Progenitor cell of endocrine pancreas (in vitro differentiated cells): ENCODE measurements around the gene PSMD13. TPM values are rescaled to one million over a fixed set of nuclear protein-coding genes. Genes with fewer than 3 reads are reported as not detected.
A peak's percentile ranks its signal among the peaks of the same experiment; 100 is the strongest.
"Not testable (repeated sequence)": the region's sequence is repeated elsewhere in the genome, so short reads cannot be mapped to it uniquely, and the experiment has no call there.

Experiments
- DNase-seq: peaks from one replicate; pipeline ENCODE4 v3.0.0; 2021; ENCODE audit warnings: low spot score; ENCODE audit not compliant: unreplicated experiment
- H3K27ac Mint-ChIP-seq: 2 replicates; pipeline ENCODE4 v1.8.0; 2021; ENCODE audit warnings: mild to moderate bottlenecking, moderate library complexity, mixed read lengths
- H3K27me3 Mint-ChIP-seq: 2 replicates; pipeline ENCODE4 v1.8.0; 2021; ENCODE audit warnings: mixed read lengths
- H3K36me3 Mint-ChIP-seq: 2 replicates; pipeline ENCODE4 v1.8.0; 2022; ENCODE audit warnings: mixed read lengths; ENCODE audit not compliant: insufficient read depth
- H3K4me1 Mint-ChIP-seq: 2 replicates; pipeline ENCODE4 v1.8.0; 2021; ENCODE audit warnings: low read depth, mixed read lengths
- H3K4me3 Mint-ChIP-seq: 2 replicates; pipeline ENCODE4 v1.8.0; 2021; ENCODE audit warnings: low read depth, mild to moderate bottlenecking, moderate library complexity, mixed read lengths
- H3K9me3 Mint-ChIP-seq: 2 replicates; pipeline ENCODE4 v1.8.0; 2021; ENCODE audit warnings: low read depth, mixed read lengths
- CTCF ChIP-seq: fragments of 200-600 bp; sonication (generic); IDR thresholded peaks from one replicate; pipeline ENCODE4 v1.5.0; 2021; ENCODE audit warnings: antibody characterized with exemption, mild to moderate bottlenecking; ENCODE audit not compliant: unreplicated experiment
- long read RNA-seq: library from polyadenylated mRNA; unstranded; transcript quantifications from one replicate; pipeline ENCODE4 v2.0.0, GENCODE V29; 2020
- total RNA-seq: library from RNA; stranded (reverse); gene quantifications from 2 replicates; pipeline ENCODE4 v1.2.1, GENCODE V29; 2021

The PSMD13 gene
- total RNA-seq = 100 and 103 TPM in 2 replicates
- long read RNA-seq, transcript PSMD13-212 (13 exons, 1,991 nt) = major isoform, 472 of 515 reads
- long read RNA-seq, transcript PSMD13-202 (12 exons, 1,489 nt) = minor isoform, 18 of 515 reads
- long read RNA-seq, partial matches to known transcripts = 6 of 515 reads
- long read RNA-seq, other reads (novel, unspliced or antisense) = 15 of 515 reads

DNA sequence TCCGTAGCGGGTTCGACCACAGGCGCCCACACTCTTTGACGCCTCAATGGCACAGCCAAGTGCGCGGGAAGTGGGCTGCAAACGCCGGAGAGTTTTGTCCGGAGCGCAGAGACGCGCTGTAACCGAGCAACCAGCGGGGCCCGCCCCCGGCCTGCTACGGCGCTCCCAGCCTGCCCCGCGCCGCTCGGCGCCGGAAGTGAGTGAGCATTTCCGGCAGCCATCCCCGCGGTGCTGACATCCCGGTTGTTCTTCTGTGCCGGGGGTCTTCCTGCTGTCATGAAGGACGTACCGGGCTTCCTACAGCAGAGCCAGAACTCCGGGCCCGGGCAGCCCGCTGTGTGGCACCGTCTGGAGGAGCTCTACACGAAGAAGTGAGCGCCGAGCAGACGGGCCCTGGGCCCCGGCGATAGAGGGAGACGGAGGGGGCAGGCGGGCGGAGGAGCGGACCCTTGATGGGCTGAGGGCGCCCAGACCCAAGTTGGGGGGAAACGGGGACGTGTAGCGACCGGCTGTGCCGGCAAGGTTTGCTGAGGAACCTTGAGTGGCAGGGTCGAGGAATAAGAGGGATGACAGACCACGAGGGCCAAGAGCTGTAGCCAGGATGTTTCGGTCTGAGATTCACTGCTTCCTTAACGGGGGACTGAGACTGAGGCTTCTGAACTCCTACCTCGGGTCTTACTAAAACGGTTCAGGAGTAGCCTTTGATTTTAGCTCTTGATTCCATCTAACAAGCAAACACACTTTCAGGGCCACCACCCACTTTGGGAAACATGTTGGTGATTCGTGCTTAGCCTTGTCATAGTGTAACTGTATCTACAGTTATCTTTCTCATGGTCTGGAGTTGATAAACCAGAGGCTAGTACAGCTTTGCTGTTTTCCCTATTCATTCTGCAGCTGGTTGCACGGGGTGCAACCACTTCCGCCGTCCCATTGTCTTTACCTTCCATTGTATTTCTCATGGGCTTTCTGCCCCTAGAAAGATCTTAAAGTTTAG is at the start of gene PSMD13:
Gene PSMD13, plus strand, starts transcription at position 203 of the 994 bp plus-strand sequence. Its CDS starts 74 bp downstream, at position 277.
- Mint-ChIP-seq H3K36me3 (peaks cover 8% of the 10 kb centered on the region), H3K4me3 (peak within 1 kb of the TSS; percentile 95), H3K4me1 (peaks cover 11% of the 10 kb centered on the region), H3K27me3 (no peaks in the 10 kb centered on the region), H3K27ac (peak within 1 kb of the TSS; percentile 99), H3K9me3 (no peaks in the 10 kb centered on the region)
- DNase-seq = peak; percentile 68
- no peak for TF ChIP-seq CTCF

DNA sequence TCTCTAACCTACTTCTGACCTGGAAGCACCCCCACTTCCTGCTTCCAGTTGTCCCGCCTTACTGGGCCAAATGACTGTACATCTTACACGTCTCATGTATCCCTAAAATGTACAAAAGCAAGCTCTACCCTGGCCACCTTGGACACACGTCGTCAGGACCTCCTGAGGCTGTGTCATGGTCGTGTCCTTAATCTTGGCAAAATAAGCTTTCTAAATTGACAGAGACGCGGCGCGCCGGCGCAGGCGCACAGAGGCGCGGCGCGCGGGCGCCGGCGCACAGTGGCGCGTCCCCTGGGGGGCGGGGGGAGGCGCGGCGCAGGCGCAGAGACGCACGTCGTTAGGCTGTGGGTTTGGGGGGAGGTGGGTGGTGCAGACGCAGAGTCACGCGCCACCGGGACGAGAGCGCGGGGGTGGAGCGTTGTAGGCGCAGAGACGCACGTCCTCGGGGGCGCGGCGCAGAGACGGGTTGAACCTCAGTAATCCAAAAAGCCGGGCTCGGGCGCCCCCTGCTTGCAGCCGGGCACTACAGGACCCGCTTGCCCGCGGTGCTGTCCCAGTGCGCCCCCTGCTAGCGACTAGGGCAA is 47.5 kb upstream of the PSMD13 start:
- not testable (repeated sequence) for H3K27me3 Mint-ChIP-seq, H3K4me3 Mint-ChIP-seq, H3K36me3 Mint-ChIP-seq, H3K9me3 Mint-ChIP-seq, H3K27ac Mint-ChIP-seq, DNase-seq, H3K4me1 Mint-ChIP-seq

DNA sequence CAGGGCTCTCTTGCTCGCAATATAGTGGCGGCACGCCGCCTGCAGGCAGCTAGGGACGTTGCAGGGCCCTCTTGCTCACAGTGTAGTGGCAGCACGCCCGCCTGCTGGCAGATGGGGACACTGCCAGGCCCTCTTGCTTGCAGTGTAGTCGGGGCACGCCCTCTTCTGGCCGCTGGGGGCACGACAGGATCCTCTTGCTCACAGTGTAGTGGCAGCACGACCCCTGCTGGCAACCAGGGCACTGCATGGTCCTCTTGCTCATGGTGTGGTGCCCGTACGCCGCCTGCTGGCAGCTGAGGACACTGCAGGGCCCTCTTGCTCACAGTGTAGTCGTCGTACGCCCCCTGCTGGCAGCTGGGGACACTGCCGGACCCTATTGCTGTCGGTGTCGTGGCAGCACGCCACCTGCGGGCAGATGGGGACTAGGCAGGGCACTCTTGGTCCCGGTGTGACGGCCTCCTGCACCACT is 46.9 kb upstream of the PSMD13 start:
- not testable (repeated sequence) for H3K36me3 Mint-ChIP-seq, H3K9me3 Mint-ChIP-seq, H3K4me3 Mint-ChIP-seq, H3K27ac Mint-ChIP-seq, H3K4me1 Mint-ChIP-seq, H3K27me3 Mint-ChIP-seq, DNase-seq
- TF ChIP-seq CTCF = peak; percentile 10

- not testable (repeated sequence) for DNase-seq, H3K27ac Mint-ChIP-seq, H3K4me3 Mint-ChIP-seq, H3K9me3 Mint-ChIP-seq, H3K36me3 Mint-ChIP-seq, H3K4me1 Mint-ChIP-seq, H3K27me3 Mint-ChIP-seq
These were observed 46.2 kb upstream of the PSMD13 start for GRCh38 chr11:190546-190945.

DNA sequence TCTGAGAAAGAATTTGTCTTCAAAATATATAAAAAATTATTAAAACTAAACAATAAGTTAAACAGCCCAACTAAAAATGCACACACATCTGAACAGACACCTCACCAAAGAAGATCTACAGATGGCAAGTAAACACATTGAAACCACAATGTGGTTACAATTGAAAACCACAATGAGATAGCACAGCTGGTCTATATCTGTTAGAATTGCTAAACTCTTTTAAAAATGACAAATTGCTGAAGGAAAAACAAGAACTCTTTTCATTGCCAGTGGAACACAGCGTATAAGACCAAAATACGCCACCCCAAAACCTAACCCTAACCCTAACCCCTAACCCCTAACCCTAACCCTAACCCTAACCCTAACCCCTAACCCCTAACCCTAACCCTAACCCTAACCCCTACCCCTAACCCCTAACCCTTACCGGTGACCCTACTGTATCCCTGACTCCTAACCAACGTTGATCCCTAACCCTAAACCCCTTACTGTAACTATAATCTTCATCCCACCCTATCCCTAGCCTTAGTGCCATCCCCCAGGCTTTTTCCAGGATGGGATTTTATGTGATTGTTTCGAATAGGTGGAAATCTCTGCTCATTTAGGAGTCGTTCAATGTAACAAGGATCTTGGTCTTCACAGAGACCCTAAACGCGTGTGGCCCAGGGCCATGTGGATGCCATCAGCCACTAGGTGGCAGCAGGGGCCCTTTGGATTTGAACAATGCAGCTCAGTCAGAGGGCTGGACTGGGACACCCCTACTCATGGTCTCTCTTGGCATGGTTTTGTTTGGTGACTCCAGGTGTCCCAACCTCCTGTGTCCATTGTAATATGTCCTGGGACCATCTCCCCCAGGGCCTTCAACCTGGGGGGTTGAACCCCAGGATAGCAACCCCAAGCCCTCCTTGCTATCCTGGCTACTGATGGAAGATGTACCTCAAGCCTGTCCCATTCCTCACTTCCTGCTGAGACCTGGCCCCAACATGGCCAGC is 45.0 kb upstream of the PSMD13 start:
- not testable (repeated sequence) for H3K4me1 Mint-ChIP-seq, H3K4me3 Mint-ChIP-seq, H3K27ac Mint-ChIP-seq, H3K27me3 Mint-ChIP-seq, H3K36me3 Mint-ChIP-seq, DNase-seq, H3K9me3 Mint-ChIP-seq
- peak; percentile 34 for TF ChIP-seq CTCF

- not testable (repeated sequence) for DNase-seq, H3K4me1 Mint-ChIP-seq, H3K36me3 Mint-ChIP-seq, H3K4me3 Mint-ChIP-seq, H3K27me3 Mint-ChIP-seq, H3K27ac Mint-ChIP-seq, H3K9me3 Mint-ChIP-seq
These were observed 44.1 kb upstream of the PSMD13 start, which contains the start of gene SCGB1C1 for GRCh38 chr11:192674-193128. Gene SCGB1C1, plus strand, starts transcription at chr11:193078. Its CDS starts 22 bp downstream, at chr11:193100.

DNA sequence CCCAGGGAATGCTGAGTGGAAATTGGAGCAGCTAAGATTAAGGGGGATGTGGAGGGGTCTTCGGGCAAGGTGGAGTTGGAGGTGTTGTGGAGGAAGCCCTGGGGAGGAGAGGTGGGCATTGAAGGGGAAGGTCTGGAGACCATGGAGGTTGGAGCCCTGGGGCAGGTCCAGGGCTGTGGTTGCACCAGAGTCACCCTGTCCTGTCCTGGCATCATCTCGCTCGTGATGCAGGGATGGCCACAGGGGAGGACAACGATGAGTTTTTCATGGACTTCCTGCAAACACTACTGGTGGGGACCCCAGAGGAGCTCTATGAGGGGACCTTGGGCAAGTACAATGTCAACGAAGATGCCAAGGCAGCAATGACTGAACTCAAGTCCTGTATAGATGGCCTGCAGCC is 43.3 kb upstream of the PSMD13 start:
- not testable (repeated sequence) for H3K9me3 Mint-ChIP-seq, H3K4me1 Mint-ChIP-seq, H3K36me3 Mint-ChIP-seq, DNase-seq, H3K27ac Mint-ChIP-seq, H3K27me3 Mint-ChIP-seq, H3K4me3 Mint-ChIP-seq
